BJ (cell line): ENCODE measurements around the gene FBXO21. TPM values are rescaled to one million over a fixed set of nuclear protein-coding genes. Genes with fewer than 3 reads are reported as not detected.
A peak's percentile ranks its signal among the peaks of the same experiment; 100 is the strongest.
"Not testable (repeated sequence)": the region's sequence is repeated elsewhere in the genome, so short reads cannot be mapped to it uniquely, and the experiment has no call there.

Experiments
- CTCF ChIA-PET: fragments of 350-600 bp; formaldehyde crosslinking; extraction: SDS; loops from one replicate; lab custom pipeline; 2021; ENCODE audit warnings: antibody characterized with exemption, inconsistent platforms; lab: Yijun Ruan, JAX
- POLR2A ChIA-PET: fragments of 300-600 bp; sonication (Branson Sonifier 250); formaldehyde crosslinking; extraction: SDS; loops from one replicate; lab custom pipeline; 2021; ENCODE audit warnings: antibody characterized with exemption; lab: Charles Lee
- DNase-seq: peaks from one replicate; pipeline ENCODE4 v3.0.0-alpha.2; 2011; ENCODE audit warnings: low read depth
- H3K27me3 ChIP-seq: 2 replicates; pipeline ENCODE4 v1.6.0; 2011; ENCODE audit warnings: low read length; ENCODE audit not compliant: control insufficient read depth, insufficient read depth
- H3K36me3 ChIP-seq: 2 replicates; pipeline ENCODE4 v1.5.1; 2011; ENCODE audit warnings: low read length; ENCODE audit not compliant: control insufficient read depth, insufficient read depth
- H3K4me3 ChIP-seq: 2 replicates; pipeline ENCODE4 v1.5.1; 2011; ENCODE audit warnings: low read depth, mild to moderate bottlenecking, control low read depth, low read length
- CTCF ChIP-seq: IDR thresholded peaks from 2 replicates; pipeline ENCODE4 v1.5.1; 2011; ENCODE audit warnings: low read depth, mild to moderate bottlenecking, control low read depth, inconsistent platforms, low read length, moderate library complexity; ENCODE audit not compliant: insufficient read depth
- polyA plus RNA-seq: library from polyadenylated mRNA; depleted of rRNA; stranded (reverse); fragments of >200 nt; gene quantifications from 2 replicates; pipeline ENCODE4 v1.2.3, GENCODE V29; 2011

The FBXO21 gene
- polyA plus RNA-seq, 1 experiment, result 28.9 TPM

DNA sequence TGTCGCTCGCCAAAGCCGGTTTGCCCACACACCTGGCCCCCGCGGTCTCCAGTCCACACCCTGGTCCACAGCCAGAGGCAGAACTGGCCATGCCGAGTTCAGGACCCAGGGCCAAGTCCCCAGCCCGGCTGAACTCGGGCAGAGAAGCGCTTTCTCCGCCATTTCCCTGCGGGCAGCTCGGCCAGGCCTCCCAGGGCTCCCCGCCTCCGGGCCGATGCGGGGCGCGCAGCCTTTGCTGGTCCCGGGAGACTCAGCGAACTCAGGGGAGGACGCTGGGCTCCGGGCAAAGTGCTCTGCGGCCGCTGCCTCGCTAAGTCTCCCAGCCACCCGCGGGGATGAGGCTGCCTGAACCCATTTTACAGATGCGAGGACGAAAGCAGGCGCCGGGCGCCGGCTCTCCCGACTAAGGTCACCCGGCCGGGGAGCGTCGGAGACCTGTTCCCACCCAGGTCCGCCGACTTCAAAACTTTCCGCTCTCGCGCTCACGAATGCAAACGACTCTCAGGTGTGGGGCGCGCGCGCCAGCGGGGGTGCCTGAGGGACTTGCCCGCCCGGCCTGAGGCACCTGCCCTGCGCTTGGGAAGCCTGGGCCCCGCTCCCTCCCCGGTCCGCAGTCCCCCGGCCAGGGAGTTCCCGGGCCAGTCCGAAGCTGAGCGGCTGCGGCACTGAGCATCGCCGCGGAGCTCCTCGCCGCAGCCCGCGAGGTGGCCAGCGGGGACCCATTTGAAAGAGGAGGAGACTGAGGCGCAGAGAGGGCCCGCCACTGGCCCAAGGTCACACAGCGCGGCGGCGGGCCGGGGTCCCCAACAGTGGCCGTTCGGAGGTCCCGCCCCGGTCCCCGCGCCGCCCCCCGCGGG, 91.7 kb downstream of the FBXO21 start:
- no peak for TF ChIP-seq CTCF
- CTCF ChIA-PET, result interaction anchor here (1.7 kb wide), 1 partner anchor 17 kb away, joined by 4 read pairs; no protein-coding TSS in a partner anchor
- Histone ChIP-seq H3K36me3 (no peaks in the 10 kb centered on the region), H3K4me3 (peak overlapping the region; percentile 33), H3K27me3 (peaks cover 49% of the 10 kb centered on the region)
- POLR2A ChIA-PET, result no interaction called here
- DNase-seq, result no peak

DNA sequence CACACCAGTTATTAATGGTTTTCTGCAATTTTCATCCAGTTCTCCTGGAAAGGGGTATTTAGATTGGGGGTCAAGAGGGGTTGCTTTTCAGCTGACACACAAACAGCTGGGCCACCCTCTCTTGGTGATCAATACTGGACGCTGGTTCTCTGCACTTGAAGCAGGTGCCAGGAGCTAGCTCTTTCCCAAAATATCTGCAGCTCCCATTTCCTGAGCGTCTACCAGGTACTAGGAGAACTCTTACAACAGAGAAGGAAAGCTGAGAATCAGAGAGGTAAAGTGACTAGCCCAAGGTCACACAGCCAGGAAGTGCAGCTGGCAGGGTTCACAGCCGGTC, 92.3 kb downstream of the FBXO21 start:
- POLR2A ChIA-PET, result no interaction called here
- no peak for TF ChIP-seq CTCF
- Histone ChIP-seq H3K27me3 (peaks cover 49% of the 10 kb centered on the region), H3K36me3 (no peaks in the 10 kb centered on the region), H3K4me3 (no peak overlapping the region)
- CTCF ChIA-PET, result interaction anchor here (1.2 to 1.7 kb wide), 2 partner anchors 14 to 17 kb away, joined by 3 to 4 read pairs; no protein-coding TSS in a partner anchor
- no peak for DNase-seq

GRCh38 chr12:117097159-117097558, 93.1 kb downstream of the FBXO21 start:
- Histone ChIP-seq H3K36me3 (no peaks in the 10 kb centered on the region), H3K27me3 (peaks cover 45% of the 10 kb centered on the region), H3K4me3 (no peak overlapping the region)
- DNase-seq, result no peak
- CTCF ChIA-PET, result interaction anchor here (0.8 to 1.7 kb wide), 3 partner anchors 15 to 19 kb away, joined by 3 to 4 read pairs (median 3); no protein-coding TSS in a partner anchor
- no peak for TF ChIP-seq CTCF
- POLR2A ChIA-PET, result interaction anchor here (0.6 kb wide), 1 partner anchor 20 kb away, joined by 24 read pairs; no protein-coding TSS in a partner anchor

GRCh38 chr12:117096501-117097042, 93.7 kb downstream of the FBXO21 start:
- Histone ChIP-seq H3K27me3 (peaks cover 44% of the 10 kb centered on the region), H3K4me3 (no peak overlapping the region), H3K36me3 (no peaks in the 10 kb centered on the region)
- DNase-seq, result no peak
- ChIA-PET POLR2A (no interaction called here), CTCF (interaction anchor here (0.8 to 1.7 kb wide), 2 partner anchors 19 to 20 kb away, joined by 3 to 4 read pairs; no protein-coding TSS in a partner anchor)
- no peak for TF ChIP-seq CTCF

DNA sequence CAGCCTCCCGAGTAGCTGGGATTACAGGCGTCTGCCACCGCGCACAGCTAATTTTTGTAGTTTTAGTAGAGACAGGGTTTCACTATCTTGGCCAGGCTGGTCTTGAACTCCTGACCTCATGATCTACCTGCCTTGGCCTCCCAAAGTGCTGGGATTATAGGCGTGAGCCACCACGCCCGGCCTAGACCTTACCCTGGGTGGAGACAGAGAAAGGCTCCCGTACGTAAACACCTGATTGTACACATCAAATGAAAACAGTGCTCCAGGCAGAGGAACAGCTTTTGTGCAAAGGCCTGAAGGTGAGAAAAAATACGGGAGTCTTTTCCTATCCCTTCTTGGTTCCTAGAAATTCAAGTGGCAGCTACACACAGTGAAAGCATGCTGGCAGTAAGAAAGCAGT, 95.1 kb downstream of the FBXO21 start:
- H3K4me3 ChIP-seq, DNase-seq, CTCF ChIA-PET, POLR2A ChIA-PET, H3K36me3 ChIP-seq: not testable (repeated sequence)
- H3K27me3 ChIP-seq, result peaks cover 35% of the 10 kb centered on the region
